Measurements from ENCODE around the gene SLC34A2. TPM values are rescaled to one million over a fixed set of nuclear protein-coding genes. Genes with fewer than 3 reads are reported as not detected.

SLC34A2 gene
- total and polyA plus RNA-seq, 4 donors: 723 to 1,795 (median 1,246) TPM

DNA sequence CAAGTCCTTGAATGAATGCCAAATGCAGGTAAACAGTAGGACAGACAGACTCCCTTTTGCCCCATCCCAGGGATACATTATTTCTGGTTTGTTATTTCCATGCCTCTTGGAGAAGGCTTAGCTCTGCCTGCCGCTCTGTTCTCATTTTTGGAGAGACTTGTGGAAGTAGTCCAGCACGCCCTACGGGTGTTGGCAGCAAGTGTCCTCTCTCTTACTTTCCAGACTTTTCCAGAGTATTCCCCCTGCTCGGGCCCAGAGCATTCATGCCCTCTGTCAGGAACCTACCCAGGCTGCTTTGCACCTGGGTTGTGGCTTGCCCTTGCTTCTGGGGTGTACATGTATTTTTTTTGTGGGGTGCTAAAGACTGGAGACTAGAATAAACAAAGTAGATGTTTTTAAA is 15.3 kb downstream of the SLC34A2 start:
- no peak for DNase-seq
- no peak for ATAC-seq (ENCODE audit: insufficient read depth, low FRiP score)
- Histone ChIP-seq H3K9me3 (ENCODE audit: control insufficient read depth in 4 of 4, insufficient read depth in 3 of 4, low read length in 3 of 4) (peaks cover 0 to 4% (median 0%) of the 10 kb centered on the region in 4 donors), H3K36me3 (ENCODE audit: control insufficient read depth in 4 of 4, insufficient read depth in 4 of 4, low read length in 4 of 4) (peaks cover 0 to 6% (median 0%) of the 10 kb centered on the region in 4 donors), H3K27me3 (ENCODE audit: control insufficient read depth in 3 of 3, insufficient read depth in 3 of 3, low read length in 2 of 3) (no peaks in the 10 kb centered on the region), H3K4me3 (no peak overlapping the region), H3K9ac (ENCODE audit: insufficient read depth in 1 of 2, low read length in 2 of 2) (no peak overlapping the region), H3K4me1 (ENCODE audit: control insufficient read depth in 5 of 5, insufficient read depth in 5 of 5, low read length in 5 of 5) (no peaks in the 10 kb centered on the region), H3K27ac (ENCODE audit: low read depth in 1 of 2, low read length in 1 of 2) (no peak overlapping the region)
- 65 to 83% methylated on average over 4 of the region's 4 CpGs for WGBS, 2 donors
- TF ChIP-seq, protein P1, sequence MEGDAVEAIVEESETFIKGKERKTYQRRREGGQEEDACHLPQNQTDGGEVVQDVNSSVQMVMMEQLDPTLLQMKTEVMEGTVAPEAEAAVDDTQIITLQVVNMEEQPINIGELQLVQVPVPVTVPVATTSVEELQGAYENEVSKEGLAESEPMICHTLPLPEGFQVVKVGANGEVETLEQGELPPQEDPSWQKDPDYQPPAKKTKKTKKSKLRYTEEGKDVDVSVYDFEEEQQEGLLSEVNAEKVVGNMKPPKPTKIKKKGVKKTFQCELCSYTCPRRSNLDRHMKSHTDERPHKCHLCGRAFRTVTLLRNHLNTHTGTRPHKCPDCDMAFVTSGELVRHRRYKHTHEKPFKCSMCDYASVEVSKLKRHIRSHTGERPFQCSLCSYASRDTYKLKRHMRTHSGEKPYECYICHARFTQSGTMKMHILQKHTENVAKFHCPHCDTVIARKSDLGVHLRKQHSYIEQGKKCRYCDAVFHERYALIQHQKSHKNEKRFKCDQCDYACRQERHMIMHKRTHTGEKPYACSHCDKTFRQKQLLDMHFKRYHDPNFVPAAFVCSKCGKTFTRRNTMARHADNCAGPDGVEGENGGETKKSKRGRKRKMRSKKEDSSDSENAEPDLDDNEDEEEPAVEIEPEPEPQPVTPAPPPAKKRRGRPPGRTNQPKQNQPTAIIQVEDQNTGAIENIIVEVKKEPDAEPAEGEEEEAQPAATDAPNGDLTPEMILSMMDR (IDR thresholded peaks at IDR 0.05; ENCODE audit: control extremely low read depth, extremely low read depth): no peak

DNA sequence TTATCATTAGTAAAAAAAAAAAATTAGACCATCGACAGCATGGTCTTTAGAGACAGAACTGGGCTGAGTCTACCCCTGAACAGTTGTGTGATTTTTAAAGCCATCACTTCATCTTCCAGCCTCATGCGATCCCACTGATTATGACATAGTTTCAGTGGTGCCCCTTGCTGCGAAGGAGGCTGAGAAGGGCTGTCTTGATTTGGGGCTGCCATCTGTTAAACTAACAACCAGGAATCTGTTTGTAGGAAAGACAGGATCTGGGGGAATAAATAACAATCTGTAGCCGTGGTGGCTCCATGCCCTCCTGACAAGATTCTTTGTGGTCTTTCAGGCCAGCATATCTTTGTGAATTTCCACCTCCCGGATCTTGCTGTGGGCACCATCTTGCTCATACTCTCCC is 17.1 kb downstream of the SLC34A2 start:
- Histone ChIP-seq H3K9ac (ENCODE audit: insufficient read depth in 1 of 2, low read length in 2 of 2) (no peak overlapping the region), H3K4me1 (ENCODE audit: control insufficient read depth in 5 of 5, insufficient read depth in 5 of 5, low read length in 5 of 5) (no peaks in the 10 kb centered on the region), H3K27me3 (ENCODE audit: control insufficient read depth in 3 of 3, insufficient read depth in 3 of 3, low read length in 2 of 3) (no peaks in the 10 kb centered on the region), H3K36me3 (ENCODE audit: control insufficient read depth in 4 of 4, insufficient read depth in 4 of 4, low read length in 4 of 4) (peaks cover 0 to 8% (median 0%) of the 10 kb centered on the region in 4 donors), H3K4me3 (no peak overlapping the region), H3K9me3 (ENCODE audit: control insufficient read depth in 4 of 4, insufficient read depth in 3 of 4, low read length in 3 of 4) (peaks cover 0 to 4% (median 0%) of the 10 kb centered on the region in 4 donors), H3K27ac (ENCODE audit: low read depth in 1 of 2, low read length in 1 of 2) (no peak overlapping the region)
- TF ChIP-seq, protein P1 (IDR thresholded peaks at IDR 0.05; ENCODE audit: control extremely low read depth, extremely low read depth): no peak
- DNase-seq (no peak), ATAC-seq (ENCODE audit: insufficient read depth, low FRiP score) (no peak)
- 86 to 95% methylated on average over 5 of the region's 5 CpGs for WGBS, 2 donors

GRCh38 chr4:25674386-25674785 is 18.7 kb downstream of the SLC34A2 start:
- peaks cover 0 to 10% (median 0%) of the 10 kb centered on the region in 4 donors for H3K36me3 ChIP-seq (ENCODE audit: control insufficient read depth in 4 of 4, insufficient read depth in 4 of 4, low read length in 4 of 4)
- DNase-seq: no peak
- ATAC-seq (ENCODE audit: insufficient read depth, low FRiP score): no peak
- no peaks in the 10 kb centered on the region for H3K4me1 ChIP-seq (ENCODE audit: control insufficient read depth in 5 of 5, insufficient read depth in 5 of 5, low read length in 5 of 5)
- peaks cover 0 to 4% (median 0%) of the 10 kb centered on the region in 4 donors for H3K9me3 ChIP-seq (ENCODE audit: control insufficient read depth in 4 of 4, insufficient read depth in 3 of 4, low read length in 3 of 4)
- no peak overlapping the region for H3K27ac ChIP-seq (ENCODE audit: low read depth in 1 of 2, low read length in 1 of 2)
- WGBS, 2 donors: 87 to 94% methylated on average over 10 of the region's 10 CpGs
- H3K9ac ChIP-seq (ENCODE audit: insufficient read depth in 1 of 2, low read length in 2 of 2): no peak overlapping the region
- H3K27me3 ChIP-seq (ENCODE audit: control insufficient read depth in 3 of 3, insufficient read depth in 3 of 3, low read length in 2 of 3): no peaks in the 10 kb centered on the region
- TF ChIP-seq, protein P1 (IDR thresholded peaks at IDR 0.05; ENCODE audit: control extremely low read depth, extremely low read depth): no peak
- H3K4me3 ChIP-seq: no peak overlapping the region

- no peak for ATAC-seq (ENCODE audit: insufficient read depth, low FRiP score)
- Histone ChIP-seq H3K27me3 (ENCODE audit: control insufficient read depth in 3 of 3, insufficient read depth in 3 of 3, low read length in 2 of 3) (no peaks in the 10 kb centered on the region), H3K4me3 (no peak overlapping the region), H3K9ac (ENCODE audit: insufficient read depth in 1 of 2, low read length in 2 of 2) (no peak overlapping the region), H3K36me3 (ENCODE audit: control insufficient read depth in 4 of 4, insufficient read depth in 4 of 4, low read length in 4 of 4) (peaks cover 0 to 8% (median 0%) of the 10 kb centered on the region in 4 donors), H3K4me1 (ENCODE audit: control insufficient read depth in 5 of 5, insufficient read depth in 5 of 5, low read length in 5 of 5) (no peaks in the 10 kb centered on the region), H3K27ac (ENCODE audit: low read depth in 1 of 2, low read length in 1 of 2) (peak overlapping the region in 1 of 2 donors; percentile 18), H3K9me3 (ENCODE audit: control insufficient read depth in 4 of 4, insufficient read depth in 3 of 4, low read length in 3 of 4) (peaks cover 0 to 3% (median 0%) of the 10 kb centered on the region in 4 donors)
- DNase-seq: no peak
- TF ChIP-seq, protein P1 (IDR thresholded peaks at IDR 0.05; ENCODE audit: control extremely low read depth, extremely low read depth): no peak
- WGBS, 2 donors: 94 to 95% methylated on average over 30 of the region's 30 CpGs
These were observed 20.6 kb downstream of the SLC34A2 start for GRCh38 chr4:25676221-25676620.

Data from lung (tissue), 12 donors.